Aorta (tissue), 5 donors: ENCODE results near the gene C11orf24. TPM values are rescaled to one million over a fixed set of nuclear protein-coding genes. Genes with fewer than 3 reads are reported as not detected.

Source experiments
- ATAC-seq: fragments of 200-7000 bp; cut with Tn5 transposase; one replicate; pipeline ENCODE4 v1.9.1; 2022; ENCODE audit warnings: moderate library complexity; ENCODE audit not compliant: low FRiP score
- DNase-seq, 2 donors: peaks; one replicate each; pipeline ENCODE4 v3.0.0-alpha.2; 2020
- H3K27ac ChIP-seq, 2 donors: one replicate each; pipeline ENCODE4 v1.5.1; 2013; ENCODE audit warnings: low read length in 2 of 2, mild to moderate bottlenecking in 2 of 2, moderate library complexity in 2 of 2, control low read depth in 1 of 2, inconsistent platforms in 1 of 2, low read depth in 1 of 2
- H3K27me3 ChIP-seq, 2 donors: one replicate each; pipeline ENCODE4 v1.6.1; 2013; ENCODE audit warnings: control low read depth in 1 of 2, low read length in 1 of 2, mild to moderate bottlenecking in 1 of 2, moderate library complexity in 1 of 2; ENCODE audit not compliant: insufficient read depth in 2 of 2, control insufficient read depth in 1 of 2
- H3K36me3 ChIP-seq, 2 donors: one replicate each; pipeline ENCODE4 v1.6.1; 2013; ENCODE audit warnings: control low read depth in 1 of 2, low read length in 1 of 2, mild to moderate bottlenecking in 1 of 2; ENCODE audit not compliant: insufficient read depth in 2 of 2, control insufficient read depth in 1 of 2
- H3K4me1 ChIP-seq, 2 donors: one replicate each; pipeline ENCODE4 v1.6.1; 2013; ENCODE audit warnings: low read length in 2 of 2, control low read depth in 1 of 2, mild to moderate bottlenecking in 1 of 2, moderate library complexity in 1 of 2; ENCODE audit not compliant: insufficient read depth in 2 of 2, control insufficient read depth in 1 of 2
- H3K4me3 ChIP-seq, 2 donors: one replicate each; pipeline ENCODE4 v1.5.1; 2013; ENCODE audit warnings: low read length in 2 of 2, control low read depth in 1 of 2, mild to moderate bottlenecking in 1 of 2
- H3K9me3 ChIP-seq: one replicate; pipeline ENCODE4 v1.6.1; 2013; ENCODE audit warnings: mild to moderate bottlenecking, low read length; ENCODE audit not compliant: control insufficient read depth
- WGBS, 2 donors: extraction: QIAGEN DNeasy Blood & Tissue Kit; methylation state at CpG; one replicate each; pipeline ENCODE4 v1.1.7; 2013; 5-methylcytosine and 5-hydroxymethylcytosine counted together
- intact Hi-C, 2 donors: fragments of 100-400 bp; cut with DNase I; formaldehyde crosslinking; loops; one replicate each; pipeline versions ENCODE4 v1.14.2 to v1.15.0; 2022
- polyA plus RNA-seq, 2 donors: library from polyadenylated mRNA; stranded (reverse); fragments of 200-250 nt; gene quantifications; one replicate each; pipeline ENCODE4 v1.2.3, GENCODE V29; 2013
- total RNA-seq, 2 donors: library from RNA; stranded (reverse); fragmentation: NEBNext Ultra II Directional; extraction: Animal tissue kit (Norgen Biotek cat#: 25700); gene quantifications; one replicate each; pipeline ENCODE4 v1.2.1, GENCODE V29; 2021
- donor health status: healthy with polysubstance abuse.
- donor health status: Bipolar disorder and iron deficiency.
- donor health status: DM: no; HTN: no; CAD: no.
- donor health status: DM: no; HTN: no; CAD: no.
- donor health status: DM: yes; HTN: yes; CAD: no.

Gene C11orf24
- total and polyA plus RNA-seq, 4 donors: 37.7 to 65.5 (median 44.0) TPM

- ATAC-seq (no peak), DNase-seq (no peak)
- no peak overlapping the region for H3K27ac ChIP-seq
- no peaks in the 10 kb centered on the region for H3K9me3 ChIP-seq
- peaks cover 0 to 5% of the 10 kb centered on the region in 2 donors for H3K36me3 ChIP-seq
- intact Hi-C loops: no loop called here
- peaks cover 0 to 3% of the 10 kb centered on the region in 2 donors for H3K4me1 ChIP-seq
- 88 to 91% methylated on average over 6 of the region's 6 CpGs for WGBS, 2 donors
- no peaks in the 10 kb centered on the region for H3K27me3 ChIP-seq
- no peak overlapping the region for H3K4me3 ChIP-seq
Measured at GRCh38 chr11:68267881-68268240, 3.9 kb downstream of the C11orf24 start.

GRCh38 chr11:68266936-68267880 lies 4.6 kb downstream of the C11orf24 start:
- Histone ChIP-seq H3K36me3 (peaks cover 0 to 8% of the 10 kb centered on the region in 2 donors), H3K27ac (no peak overlapping the region), H3K27me3 (no peaks in the 10 kb centered on the region), H3K4me1 (peaks cover 0 to 3% of the 10 kb centered on the region in 2 donors), H3K9me3 (no peaks in the 10 kb centered on the region), H3K4me3 (no peak overlapping the region)
- intact Hi-C loops: no loop called here
- DNase-seq (no peak), ATAC-seq (no peak)
- WGBS, 2 donors: 93 to 95% methylated on average over 12 of the region's 12 CpGs

- no peaks in the 10 kb centered on the region for H3K9me3 ChIP-seq
- no peak overlapping the region for H3K27ac ChIP-seq
- H3K4me3 ChIP-seq: no peak overlapping the region
- WGBS, 2 donors: 86 to 94% methylated on average over 16 of the region's 16 CpGs
- intact Hi-C loops: no loop called here
- ATAC-seq (no peak), DNase-seq (no peak)
- H3K27me3 ChIP-seq: no peaks in the 10 kb centered on the region
- H3K4me1 ChIP-seq: peaks cover 0 to 3% of the 10 kb centered on the region in 2 donors
- H3K36me3 ChIP-seq: peaks cover 0 to 8% of the 10 kb centered on the region in 2 donors
Measured at GRCh38 chr11:68266121-68266891, 5.5 kb downstream of the C11orf24 start.

- H3K36me3 ChIP-seq: peaks cover 0 to 8% of the 10 kb centered on the region in 2 donors
- H3K27me3 ChIP-seq: no peaks in the 10 kb centered on the region
- peaks cover 0 to 3% of the 10 kb centered on the region in 2 donors for H3K4me1 ChIP-seq
- no peaks in the 10 kb centered on the region for H3K9me3 ChIP-seq
- H3K4me3 ChIP-seq: no peak overlapping the region
- no peak overlapping the region for H3K27ac ChIP-seq
- DNase-seq (no peak), ATAC-seq (no peak)
- intact Hi-C loops: no loop called here
- WGBS, 2 donors: 89 to 95% methylated on average over 13 of the region's 13 CpGs
Measured at GRCh38 chr11:68264741-68265540, 6.8 kb downstream of the C11orf24 start.

GRCh38 chr11:68264244-68264643 lies 7.5 kb downstream of the C11orf24 start:
- Histone ChIP-seq H3K27ac (no peak overlapping the region), H3K4me1 (no peaks in the 10 kb centered on the region), H3K4me3 (no peak overlapping the region), H3K36me3 (peaks cover 0 to 8% of the 10 kb centered on the region in 2 donors), H3K9me3 (no peaks in the 10 kb centered on the region), H3K27me3 (no peaks in the 10 kb centered on the region)
- DNase-seq: no peak
- WGBS, 2 donors: 96 to 100% methylated on average over 1 of the region's 1 CpG
- no peak for ATAC-seq
- intact Hi-C loops: no loop called here

- H3K27ac ChIP-seq: no peak overlapping the region
- H3K4me3 ChIP-seq: no peak overlapping the region
- no peaks in the 10 kb centered on the region for H3K9me3 ChIP-seq
- DNase-seq (no peak), ATAC-seq (no peak)
- H3K27me3 ChIP-seq: no peaks in the 10 kb centered on the region
- no peaks in the 10 kb centered on the region for H3K4me1 ChIP-seq
- intact Hi-C loops: no loop called here
- peaks cover 0 to 8% of the 10 kb centered on the region in 2 donors for H3K36me3 ChIP-seq
- 82 to 90% methylated on average over 13 of the region's 13 CpGs for WGBS, 2 donors
Measured at GRCh38 chr11:68263444-68264035, 8.2 kb downstream of the C11orf24 start.

- no peaks in the 10 kb centered on the region for H3K9me3 ChIP-seq
- H3K27ac ChIP-seq: no peak overlapping the region
- WGBS, 2 donors: 91 to 93% methylated on average over 8 of the region's 8 CpGs
- H3K4me3 ChIP-seq: no peak overlapping the region
- intact Hi-C loops: no loop called here
- H3K27me3 ChIP-seq: no peaks in the 10 kb centered on the region
- peaks cover 0 to 8% of the 10 kb centered on the region in 2 donors for H3K36me3 ChIP-seq
- no peak for ATAC-seq
- H3K4me1 ChIP-seq: no peaks in the 10 kb centered on the region
- no peak for DNase-seq
Measured at GRCh38 chr11:68262544-68262827, 9.3 kb downstream of the C11orf24 start.
